GM18870 (cell line): ENCODE measurements around the gene ARPC1B.
"Not testable (repeated sequence)": the region's sequence is repeated elsewhere in the genome, so short reads cannot be mapped to it uniquely, and the experiment has no call there.

ENCODE experiments used
- ATAC-seq: cut with Tn5 transposase; IDR thresholded peaks from one replicate; pipeline ENCODE4 v1.9.1; 2021; ENCODE audit warnings: moderate library complexity; ENCODE audit not compliant: unreplicated experiment

ARPC1B gene

GRCh38 chr7:99408379-99409191, 34.1 kb downstream of the ARPC1B start, which contains the start of the genes BUD31 and PDAP1:
Gene BUD31, plus strand, starts transcription at chr7:99408969. Its CDS starts 2,124 bp downstream, at chr7:99411093.
Gene PDAP1, minus strand, starts transcription at chr7:99408597. Its CDS starts 49 bp downstream, at chr7:99408548.
- ATAC-seq: peak; percentile 83

- ATAC-seq: no peak
Observed at GRCh38 chr7:99409192-99409572, 34.7 kb downstream of the ARPC1B start.

- no peak for ATAC-seq
Observed at GRCh38 chr7:99409806-99410205, 35.3 kb downstream of the ARPC1B start.

- ATAC-seq: no peak
Observed at GRCh38 chr7:99410635-99411034, 36.1 kb downstream of the ARPC1B start.

GRCh38 chr7:99415513-99416127, 41.1 kb downstream of the ARPC1B start:
- not testable (repeated sequence) for ATAC-seq

- no peak for ATAC-seq
Observed at GRCh38 chr7:99418260-99418659, 43.7 kb downstream of the ARPC1B start.

- ATAC-seq: no peak
Observed at GRCh38 chr7:99419323-99420021, 44.9 kb downstream of the ARPC1B start.

- no peak for ATAC-seq
Observed at GRCh38 chr7:99420213-99420612, 45.7 kb downstream of the ARPC1B start.

GRCh38 chr7:99420986-99421385, 46.5 kb downstream of the ARPC1B start:
- ATAC-seq: no peak

- no peak for ATAC-seq
Observed at GRCh38 chr7:99422186-99422585, 47.7 kb downstream of the ARPC1B start.

GRCh38 chr7:99422625-99423024, 48.1 kb downstream of the ARPC1B start:
- no peak for ATAC-seq

GRCh38 chr7:99424932-99425730, 50.6 kb downstream of the ARPC1B start:
- no peak for ATAC-seq

GRCh38 chr7:99428972-99429566, 54.5 kb downstream of the ARPC1B start:
- ATAC-seq: no peak

- ATAC-seq: no peak
Observed at GRCh38 chr7:99429756-99430155, 55.2 kb downstream of the ARPC1B start.

GRCh38 chr7:99431756-99432540, 57.4 kb downstream of the ARPC1B start:
- not testable (repeated sequence) for ATAC-seq

- ATAC-seq: no peak
Observed at GRCh38 chr7:99433158-99433557, 58.6 kb downstream of the ARPC1B start.

- ATAC-seq: no peak
Observed at GRCh38 chr7:99437946-99438572, 63.5 kb downstream of the ARPC1B start.

- peak; percentile 81 for ATAC-seq
Observed at GRCh38 chr7:99438573-99439480, 64.3 kb downstream of the ARPC1B start, which contains the start of the genes CPSF4 and PTCD1. Gene CPSF4, plus strand, starts transcription at chr7:99438943. Its CDS starts 140 bp downstream, at chr7:99439083. Gene PTCD1, minus strand, starts transcription at chr7:99438798. Its CDS starts 3,556 bp downstream, at chr7:99435242.
